Occipital lobe (tissue), 2 donors: Measurements from ENCODE around the gene CPNE4. TPM values are rescaled to one million over a fixed set of nuclear protein-coding genes. Genes with fewer than 3 reads are reported as not detected.
"Not testable (repeated sequence)": the region's sequence is repeated elsewhere in the genome, so short reads cannot be mapped to it uniquely, and the experiment has no call there.

ENCODE experiments used
- DNase-seq: peaks from one replicate; lab custom pipeline; 2025; lab: John Stamatoyannopoulos, UW
- total RNA-seq: library from RNA; depleted of rRNA; stranded (reverse); fragments of >200 nt; gene quantifications from one replicate; pipeline ENCODE4 v1.2.3, GENCODE V29; 2014

Gene CPNE4
- total RNA-seq, 1 donor from 2014 or later = 3.4 TPM

- no peak for DNase-seq
Measured at GRCh38 chr3:131540143-131540542, 494.7 kb downstream of the CPNE4 start.

- DNase-seq = no peak
Measured at GRCh38 chr3:131538968-131539367, 495.8 kb downstream of the CPNE4 start.

GRCh38 chr3:131537531-131537930 is 497.3 kb downstream of the CPNE4 start:
- DNase-seq = no peak

- DNase-seq = no peak
Measured at GRCh38 chr3:131535596-131535995, 499.2 kb downstream of the CPNE4 start.

- DNase-seq = no peak
Measured at GRCh38 chr3:131535131-131535530, 499.7 kb downstream of the CPNE4 start.

- DNase-seq = no peak
Measured at GRCh38 chr3:131532645-131533044, 502.2 kb downstream of the CPNE4 start.

- DNase-seq = no peak
Measured at GRCh38 chr3:131530843-131531242, 504.0 kb downstream of the CPNE4 start.

GRCh38 chr3:131530388-131530787 is 504.4 kb downstream of the CPNE4 start:
- DNase-seq = no peak

- DNase-seq = peak; percentile 12
Measured at GRCh38 chr3:131526801-131527347, 507.9 kb downstream of the CPNE4 start.

GRCh38 chr3:131518680-131519079 is 516.1 kb downstream of the CPNE4 start:
- no peak for DNase-seq

GRCh38 chr3:131505421-131505820 is 529.4 kb downstream of the CPNE4 start:
- no peak for DNase-seq

- no peak for DNase-seq
Measured at GRCh38 chr3:131503320-131503635, 531.5 kb downstream of the CPNE4 start.

- DNase-seq = peak; percentile 78
Measured at GRCh38 chr3:131502530-131503319, 532.1 kb downstream of the CPNE4 start, which contains the start of gene MRPL3. Gene MRPL3 (minus strand): TSS chr3:131502971. CDS start chr3:131502821, 150 bp downstream.

GRCh38 chr3:131501949-131502348 is 532.9 kb downstream of the CPNE4 start:
- DNase-seq = no peak

GRCh38 chr3:131494706-131495105 is 540.1 kb downstream of the CPNE4 start:
- no peak for DNase-seq

GRCh38 chr3:131491775-131492174 is 543.0 kb downstream of the CPNE4 start:
- no peak for DNase-seq

GRCh38 chr3:131491084-131491483 is 543.7 kb downstream of the CPNE4 start:
- no peak for DNase-seq

- not testable (repeated sequence) for DNase-seq
Measured at GRCh38 chr3:131486545-131486944, 548.3 kb downstream of the CPNE4 start.

- DNase-seq = no peak
Measured at GRCh38 chr3:131485119-131485518, 549.7 kb downstream of the CPNE4 start.

GRCh38 chr3:131484496-131485111 is 550.2 kb downstream of the CPNE4 start:
- no peak for DNase-seq
